Aorta (tissue), 5 donors: ENCODE results near the gene SLC6A7. TPM values are rescaled to one million over a fixed set of nuclear protein-coding genes. Genes with fewer than 3 reads are reported as not detected.

Source experiments
- ATAC-seq: fragments of 200-7000 bp; cut with Tn5 transposase; one replicate; pipeline ENCODE4 v1.9.1; 2022; ENCODE audit warnings: moderate library complexity; ENCODE audit not compliant: low FRiP score
- DNase-seq, 2 donors: peaks; one replicate each; pipeline ENCODE4 v3.0.0-alpha.2; 2020
- H3K27ac ChIP-seq, 2 donors: one replicate each; pipeline ENCODE4 v1.5.1; 2013; ENCODE audit warnings: low read length in 2 of 2, mild to moderate bottlenecking in 2 of 2, moderate library complexity in 2 of 2, control low read depth in 1 of 2, inconsistent platforms in 1 of 2, low read depth in 1 of 2
- H3K27me3 ChIP-seq, 2 donors: one replicate each; pipeline ENCODE4 v1.6.1; 2013; ENCODE audit warnings: control low read depth in 1 of 2, low read length in 1 of 2, mild to moderate bottlenecking in 1 of 2, moderate library complexity in 1 of 2; ENCODE audit not compliant: insufficient read depth in 2 of 2, control insufficient read depth in 1 of 2
- H3K36me3 ChIP-seq, 2 donors: one replicate each; pipeline ENCODE4 v1.6.1; 2013; ENCODE audit warnings: control low read depth in 1 of 2, low read length in 1 of 2, mild to moderate bottlenecking in 1 of 2; ENCODE audit not compliant: insufficient read depth in 2 of 2, control insufficient read depth in 1 of 2
- H3K4me1 ChIP-seq, 2 donors: one replicate each; pipeline ENCODE4 v1.6.1; 2013; ENCODE audit warnings: low read length in 2 of 2, control low read depth in 1 of 2, mild to moderate bottlenecking in 1 of 2, moderate library complexity in 1 of 2; ENCODE audit not compliant: insufficient read depth in 2 of 2, control insufficient read depth in 1 of 2
- H3K4me3 ChIP-seq, 2 donors: one replicate each; pipeline ENCODE4 v1.5.1; 2013; ENCODE audit warnings: low read length in 2 of 2, control low read depth in 1 of 2, mild to moderate bottlenecking in 1 of 2
- H3K9me3 ChIP-seq: one replicate; pipeline ENCODE4 v1.6.1; 2013; ENCODE audit warnings: mild to moderate bottlenecking, low read length; ENCODE audit not compliant: control insufficient read depth
- WGBS, 2 donors: extraction: QIAGEN DNeasy Blood & Tissue Kit; methylation state at CpG; one replicate each; pipeline ENCODE4 v1.1.7; 2013; 5-methylcytosine and 5-hydroxymethylcytosine counted together
- intact Hi-C, 2 donors: fragments of 100-400 bp; cut with DNase I; formaldehyde crosslinking; loops; one replicate each; pipeline versions ENCODE4 v1.14.2 to v1.15.0; 2022
- polyA plus RNA-seq, 2 donors: library from polyadenylated mRNA; stranded (reverse); fragments of 200-250 nt; gene quantifications; one replicate each; pipeline ENCODE4 v1.2.3, GENCODE V29; 2013
- total RNA-seq, 2 donors: library from RNA; stranded (reverse); fragmentation: NEBNext Ultra II Directional; extraction: Animal tissue kit (Norgen Biotek cat#: 25700); gene quantifications; one replicate each; pipeline ENCODE4 v1.2.1, GENCODE V29; 2021
- donor health status: healthy with polysubstance abuse.
- donor health status: Bipolar disorder and iron deficiency.
- donor health status: DM: no; HTN: no; CAD: no.
- donor health status: DM: no; HTN: no; CAD: no.
- donor health status: DM: yes; HTN: yes; CAD: no.

The SLC6A7 gene
- total and polyA plus RNA-seq, 4 donors: 0.25 to 0.41 TPM; not detected in 2

- H3K4me1 ChIP-seq: no peaks in the 10 kb centered on the region
- no peak overlapping the region for H3K27ac ChIP-seq
- ATAC-seq (no peak), DNase-seq (no peak)
- H3K27me3 ChIP-seq: no peaks in the 10 kb centered on the region
- H3K9me3 ChIP-seq: no peaks in the 10 kb centered on the region
- no peak overlapping the region for H3K4me3 ChIP-seq
- no peaks in the 10 kb centered on the region for H3K36me3 ChIP-seq
- intact Hi-C loops: no loop called here
- WGBS, 2 donors: 95 to 97% methylated on average over 3 of the region's 3 CpGs
Observed at GRCh38 chr5:150248946-150249345, 59.1 kb downstream of the SLC6A7 start.

- Histone ChIP-seq H3K27ac (no peak overlapping the region), H3K4me3 (no peak overlapping the region), H3K36me3 (no peaks in the 10 kb centered on the region), H3K27me3 (no peaks in the 10 kb centered on the region), H3K9me3 (no peaks in the 10 kb centered on the region), H3K4me1 (no peaks in the 10 kb centered on the region)
- 86% methylated on average over 5 of the region's 5 CpGs for WGBS, 2 donors
- intact Hi-C loops: no loop called here
- ATAC-seq (no peak), DNase-seq (no peak)
Observed at GRCh38 chr5:150249744-150250143, 59.9 kb downstream of the SLC6A7 start.

GRCh38 chr5:150251504-150251903 lies 61.6 kb downstream of the SLC6A7 start:
- Histone ChIP-seq H3K27me3 (no peaks in the 10 kb centered on the region), H3K9me3 (no peaks in the 10 kb centered on the region), H3K4me1 (no peaks in the 10 kb centered on the region), H3K36me3 (no peaks in the 10 kb centered on the region), H3K4me3 (no peak overlapping the region), H3K27ac (no peak overlapping the region)
- ATAC-seq (no peak), DNase-seq (peak in 1 of 2 donors; percentile 35)
- intact Hi-C loops: no loop called here
- WGBS, 2 donors: 93% methylated on average over 7 of the region's 7 CpGs

- ATAC-seq: no peak
Observed at GRCh38 chr5:150252489-150252888, 62.6 kb downstream of the SLC6A7 start.

GRCh38 chr5:150253416-150254208 lies 63.8 kb downstream of the SLC6A7 start:
- Histone ChIP-seq H3K36me3 (no peaks in the 10 kb centered on the region), H3K4me1 (no peaks in the 10 kb centered on the region), H3K27ac (no peak overlapping the region), H3K4me3 (no peak overlapping the region), H3K27me3 (no peaks in the 10 kb centered on the region), H3K9me3 (no peaks in the 10 kb centered on the region)
- ATAC-seq (no peak), DNase-seq (peak in 1 of 2 donors; percentile 42)
- intact Hi-C loops: no loop called here
- 96 to 100% methylated on average over 10 of the region's 10 CpGs for WGBS, 2 donors

More at GRCh38 chr5:150252489-150252888, 62.6 kb downstream of the SLC6A7 start:
- intact Hi-C loops: no loop called here
- no peaks in the 10 kb centered on the region for H3K36me3 ChIP-seq
- no peaks in the 10 kb centered on the region for H3K9me3 ChIP-seq
- no peak overlapping the region for H3K27ac ChIP-seq
- no peaks in the 10 kb centered on the region for H3K27me3 ChIP-seq
- no peak overlapping the region for H3K4me3 ChIP-seq
- H3K4me1 ChIP-seq: no peaks in the 10 kb centered on the region
- DNase-seq: peak in 1 of 2 donors; percentile 1
- WGBS, 2 donors: 92 to 95% methylated on average over 6 of the region's 6 CpGs

GRCh38 chr5:150254363-150254762 lies 64.5 kb downstream of the SLC6A7 start:
- DNase-seq (peak in 1 of 2 donors; percentile 4), ATAC-seq (no peak)
- Histone ChIP-seq H3K4me1 (no peaks in the 10 kb centered on the region), H3K36me3 (no peaks in the 10 kb centered on the region), H3K27ac (no peak overlapping the region), H3K27me3 (no peaks in the 10 kb centered on the region), H3K9me3 (no peaks in the 10 kb centered on the region), H3K4me3 (no peak overlapping the region)
- WGBS, 2 donors: 82 to 87% methylated on average over 7 of the region's 7 CpGs
- intact Hi-C loops: no loop called here

GRCh38 chr5:150254774-150255173 lies 64.9 kb downstream of the SLC6A7 start:
- H3K36me3 ChIP-seq: no peaks in the 10 kb centered on the region
- H3K4me3 ChIP-seq: no peak overlapping the region
- no peaks in the 10 kb centered on the region for H3K4me1 ChIP-seq
- H3K9me3 ChIP-seq: no peaks in the 10 kb centered on the region
- DNase-seq (no peak), ATAC-seq (no peak)
- no peaks in the 10 kb centered on the region for H3K27me3 ChIP-seq
- intact Hi-C loops: no loop called here
- H3K27ac ChIP-seq: no peak overlapping the region
- 85 to 89% methylated on average over 4 of the region's 4 CpGs for WGBS, 2 donors

GRCh38 chr5:150255659-150256409 lies 66.0 kb downstream of the SLC6A7 start:
- H3K27me3 ChIP-seq: no peaks in the 10 kb centered on the region
- no peaks in the 10 kb centered on the region for H3K36me3 ChIP-seq
- intact Hi-C loops: no loop called here
- H3K9me3 ChIP-seq: no peaks in the 10 kb centered on the region
- ATAC-seq (no peak), DNase-seq (no peak)
- no peak overlapping the region for H3K27ac ChIP-seq
- WGBS, 2 donors: 82 to 91% methylated on average over 6 of the region's 6 CpGs
- no peaks in the 10 kb centered on the region for H3K4me1 ChIP-seq
- no peak overlapping the region for H3K4me3 ChIP-seq
